AG09319 (cell line): Measurements from ENCODE around the gene ZNF383.
"Not testable (repeated sequence)": the region's sequence is repeated elsewhere in the genome, so short reads cannot be mapped to it uniquely, and the experiment has no call there.

Source experiments
- DNase-seq: peaks from one replicate; pipeline ENCODE4 v3.0.0-alpha.2; 2010; ENCODE audit warnings: low read depth; ENCODE audit errors: extremely low read depth

Gene ZNF383

DNA sequence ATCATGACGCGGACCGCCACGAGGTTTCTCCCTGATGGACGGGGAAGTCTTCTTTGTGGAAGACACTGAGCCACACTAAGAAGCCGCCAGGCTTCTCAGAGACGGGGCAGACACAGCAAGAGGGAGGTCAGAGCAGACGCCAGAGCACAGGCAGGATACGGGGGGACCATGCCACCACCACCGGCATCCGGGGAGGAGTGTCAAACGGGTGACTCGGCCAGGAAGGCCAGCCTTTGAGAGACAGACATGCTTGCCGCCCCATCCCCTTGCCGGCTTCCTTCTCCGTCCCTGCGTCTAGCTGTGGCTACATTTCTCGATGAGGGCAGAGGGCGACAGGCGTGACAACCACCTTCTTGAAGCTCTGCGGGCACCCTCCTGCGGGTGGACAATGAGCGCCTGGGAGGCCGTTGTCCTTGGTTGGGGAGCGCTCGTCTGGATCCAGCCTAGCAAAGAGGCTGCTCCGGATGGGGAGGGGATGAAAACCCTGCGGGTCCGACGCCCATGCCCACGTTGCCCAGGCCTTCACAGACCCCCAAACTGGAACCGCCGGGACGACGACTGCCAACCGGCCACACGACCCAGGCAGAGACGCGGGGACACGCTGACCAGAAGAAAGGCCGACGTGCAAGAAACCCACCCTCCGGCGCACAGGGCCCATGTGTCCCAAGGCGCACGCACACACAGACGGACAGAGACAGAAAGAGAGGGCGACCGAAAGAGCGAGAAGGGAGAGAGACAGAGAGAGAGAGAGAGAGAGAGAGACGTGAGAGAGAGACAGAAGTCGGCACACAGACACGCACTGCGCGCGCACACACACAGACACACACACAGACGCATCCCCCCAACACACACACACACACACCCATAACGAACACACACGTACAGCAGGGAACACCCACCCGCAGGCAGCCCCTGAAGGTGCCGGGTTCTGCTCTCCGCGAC lies 75.3 kb downstream of the ZNF383 start:
- not testable (repeated sequence) for DNase-seq

DNA sequence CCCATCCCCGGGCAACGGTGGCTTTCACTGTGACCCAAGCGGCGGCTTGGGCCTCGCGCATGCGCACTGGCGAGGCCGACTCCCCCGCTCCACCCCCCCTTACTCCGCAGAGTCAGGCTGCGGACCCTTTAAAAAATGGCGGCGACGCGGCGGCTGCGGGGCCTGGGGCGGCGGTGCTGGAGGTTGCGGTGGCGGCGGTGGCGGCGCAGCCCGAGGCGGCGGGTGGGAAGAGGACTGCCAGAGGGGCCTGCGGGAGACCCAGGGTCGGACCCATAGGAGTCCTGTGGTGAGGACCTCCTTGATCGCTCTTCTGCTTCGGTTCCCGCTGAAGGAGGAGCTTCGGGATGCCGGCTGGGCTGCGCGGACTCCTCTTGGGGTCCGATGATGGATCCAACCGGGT lies 76.2 kb downstream of the ZNF383 start:
- DNase-seq = not testable (repeated sequence)
